Kidney glomerular epithelial cell (primary cell): Measurements from ENCODE around the gene ADGRA3.
A peak's percentile ranks its signal among the peaks of the same experiment; 100 is the strongest.
"Not testable (repeated sequence)": the region's sequence is repeated elsewhere in the genome, so short reads cannot be mapped to it uniquely, and the experiment has no call there.

Source experiments
- DNase-seq: peaks from one replicate; lab custom pipeline; 2025; lab: John Stamatoyannopoulos, UW

ADGRA3 gene

DNA sequence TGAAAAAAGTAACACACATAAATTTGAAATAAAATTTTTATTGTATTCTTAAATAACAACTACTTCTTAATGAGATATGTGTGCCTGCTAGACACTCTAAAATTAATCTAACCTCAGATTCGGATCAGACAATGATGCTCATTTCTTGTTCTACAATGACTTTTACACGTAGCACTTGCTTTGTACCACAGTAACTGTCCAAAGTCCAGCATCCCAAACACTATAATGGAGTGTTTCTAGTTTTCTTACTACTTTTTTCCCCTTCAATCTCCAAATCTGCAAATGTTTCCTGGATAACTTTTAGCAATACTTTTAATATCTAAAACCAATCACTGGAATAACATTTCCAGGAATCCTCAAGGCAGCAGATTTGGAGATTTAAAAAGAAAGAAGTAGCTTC is 75.9 kb downstream of the ADGRA3 start:
- no peak for DNase-seq

DNA sequence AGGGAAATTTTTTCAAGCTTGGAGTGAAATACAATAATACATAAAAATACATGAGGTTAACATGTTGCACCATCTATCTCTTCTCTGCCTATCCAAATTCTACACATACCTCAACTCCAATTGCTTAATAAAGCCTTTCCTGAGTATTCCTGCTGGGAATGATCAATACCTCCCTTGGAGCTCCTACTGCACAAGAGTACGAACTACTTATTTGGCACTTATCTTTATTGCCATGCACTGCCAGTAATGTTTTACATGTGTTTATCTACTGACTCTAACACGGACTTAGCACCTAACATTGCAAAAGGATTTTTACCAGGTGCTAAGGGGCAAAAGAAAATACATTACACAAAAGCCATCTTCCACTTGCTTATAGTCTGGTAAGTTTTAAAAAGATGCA is 80.2 kb downstream of the ADGRA3 start:
- no peak for DNase-seq

DNA sequence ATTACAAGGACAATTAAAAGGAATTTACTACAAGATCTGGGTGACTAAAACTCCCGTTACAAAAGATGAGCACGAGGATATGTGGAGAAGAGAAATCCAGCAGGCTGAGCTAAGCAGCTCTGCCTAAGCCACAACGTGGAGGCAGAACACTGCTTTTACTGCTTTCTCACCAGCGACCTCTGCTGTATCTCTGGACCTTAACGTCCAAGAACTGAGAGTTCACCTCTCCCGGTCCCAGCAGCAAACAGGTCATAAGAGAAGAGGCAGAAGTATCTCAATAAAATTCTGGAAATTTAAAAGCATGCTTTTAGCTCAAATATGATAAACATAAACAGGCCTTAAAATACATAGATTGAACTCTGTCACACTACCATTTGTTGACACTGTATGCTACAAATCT is 81.0 kb downstream of the ADGRA3 start:
- no peak for DNase-seq

DNA sequence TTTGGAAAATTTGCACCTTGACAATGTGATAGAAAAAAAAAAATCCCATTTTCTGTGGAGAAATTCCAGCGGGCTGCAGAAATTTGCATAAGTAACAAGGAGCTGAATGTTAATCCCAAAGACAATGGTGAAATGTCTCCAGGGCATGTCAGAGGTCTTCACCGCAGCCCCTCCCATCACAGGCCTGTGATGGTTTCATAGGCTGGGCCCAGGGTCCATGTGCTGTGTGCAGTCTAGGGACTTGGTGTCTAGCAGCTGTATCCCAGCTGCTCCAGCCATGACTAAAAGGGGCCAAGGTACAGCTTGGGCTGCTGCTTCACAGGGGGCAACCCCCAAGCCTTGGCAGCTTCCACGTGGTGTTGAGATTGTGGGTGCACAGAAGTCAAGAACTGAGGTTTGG is 85.2 kb downstream of the ADGRA3 start:
- DNase-seq = no peak

DNA sequence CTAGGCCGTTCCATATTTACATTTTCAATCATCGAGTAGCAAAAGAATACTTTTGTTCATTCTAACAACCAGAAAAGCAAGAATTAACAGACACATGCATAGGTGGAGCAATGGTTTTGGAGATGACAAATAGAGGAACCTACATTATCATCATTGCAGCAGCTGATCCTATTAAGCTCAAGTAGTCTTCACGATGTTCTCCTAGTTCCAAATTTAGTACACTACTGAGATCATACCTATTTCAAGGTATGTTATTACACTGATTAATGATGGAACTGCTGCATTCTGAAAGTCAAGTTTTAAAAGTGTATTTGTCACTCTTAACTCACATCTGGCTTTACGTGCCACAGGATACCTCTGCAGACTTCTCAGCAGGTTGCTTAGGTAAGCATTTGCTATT is 87.4 kb downstream of the ADGRA3 start:
- DNase-seq = no peak

DNA sequence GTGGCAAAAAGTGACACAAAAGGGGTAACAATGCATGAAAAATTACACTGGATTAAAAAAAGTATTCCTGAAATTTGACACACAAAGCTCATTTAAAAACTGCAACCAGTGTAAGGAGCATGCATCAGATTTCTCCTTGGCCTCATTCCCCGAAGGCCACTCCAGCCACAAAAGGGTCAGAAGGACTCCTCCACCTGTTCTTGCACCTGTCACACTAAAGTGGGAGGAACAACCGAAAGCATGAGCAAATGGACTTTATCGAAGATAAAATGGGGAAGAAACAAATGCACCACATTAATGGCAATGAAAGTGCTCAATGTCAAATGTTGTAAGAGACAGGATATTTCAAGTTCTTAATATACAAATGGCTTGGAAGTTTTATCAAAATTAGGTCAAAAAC is 88.2 kb downstream of the ADGRA3 start:
- no peak for DNase-seq

DNA sequence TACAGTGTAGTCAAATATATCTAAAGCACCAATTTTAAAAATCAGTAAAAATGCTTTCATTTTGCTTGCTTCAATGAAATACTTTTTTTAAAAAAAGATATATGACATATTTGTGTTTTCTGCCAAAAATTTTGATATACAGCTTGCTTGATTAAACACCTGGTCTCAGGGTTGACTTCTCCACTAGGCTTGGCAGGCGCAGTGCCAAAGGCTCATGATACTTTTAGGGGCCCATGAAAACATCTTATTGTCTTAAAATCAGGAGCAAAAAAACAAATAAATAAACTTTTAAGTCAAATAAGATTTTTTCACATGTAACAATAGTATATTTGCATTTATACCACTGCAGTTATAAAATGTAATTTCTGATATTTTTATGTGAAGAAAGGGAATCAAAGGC is 95.6 kb downstream of the ADGRA3 start:
- DNase-seq = no peak

DNA sequence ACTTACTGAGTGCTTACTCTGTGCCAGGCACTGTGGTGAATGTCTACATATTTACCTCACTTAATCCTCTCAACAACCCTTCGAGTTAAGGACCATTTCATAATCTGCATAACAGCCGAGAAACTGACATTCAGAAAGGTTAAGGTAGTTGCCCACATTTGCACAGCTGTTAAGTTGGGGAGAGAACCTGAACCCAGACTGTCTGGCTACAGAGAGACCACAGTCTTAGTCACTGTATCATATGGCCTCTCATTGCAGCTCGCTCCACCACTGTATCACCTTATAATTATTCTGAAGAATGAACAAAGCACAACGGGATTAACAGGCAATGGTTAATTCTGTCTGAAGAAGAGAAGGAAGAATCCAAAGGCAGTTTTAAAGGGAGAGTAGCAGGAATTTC is 98.5 kb downstream of the ADGRA3 start:
- DNase-seq = no peak

DNA sequence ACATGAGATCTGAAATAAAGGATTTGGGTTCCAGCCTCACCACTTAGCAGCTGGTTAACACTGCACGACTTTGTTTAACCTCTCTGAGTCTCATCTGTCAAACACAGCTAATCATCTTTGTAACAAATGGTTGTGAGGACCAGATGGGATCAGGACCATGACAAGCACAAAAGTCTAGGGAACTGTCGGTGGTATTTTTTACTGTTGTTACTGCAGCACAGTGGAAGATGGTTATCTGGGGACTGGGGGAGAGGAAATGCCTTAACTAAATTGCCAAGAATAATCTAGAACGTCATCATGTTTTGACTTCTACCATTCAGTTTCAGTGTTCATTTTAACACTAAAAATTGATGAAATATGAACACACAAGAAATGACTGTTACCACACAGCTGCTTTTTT is 99.5 kb downstream of the ADGRA3 start:
- DNase-seq = no peak

DNA sequence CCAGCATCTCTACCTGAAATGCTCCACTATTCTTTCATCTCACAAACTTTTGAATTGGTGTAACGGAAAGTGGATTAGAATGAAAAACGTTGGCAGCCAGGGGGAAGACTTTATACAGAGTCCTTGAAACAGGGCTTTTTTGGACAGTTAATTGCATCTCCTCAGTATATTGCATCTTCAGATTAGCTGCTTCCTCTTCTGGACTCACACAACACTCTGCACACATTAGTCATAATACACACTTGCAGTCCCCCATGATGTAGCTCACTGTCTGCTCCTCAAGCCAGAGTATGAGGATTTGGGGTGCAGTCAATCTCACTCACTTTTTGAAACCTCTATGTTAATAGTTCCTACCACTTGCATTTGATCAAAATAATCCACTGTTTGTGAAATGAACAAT is 101.0 kb downstream of the ADGRA3 start:
- DNase-seq = no peak

DNA sequence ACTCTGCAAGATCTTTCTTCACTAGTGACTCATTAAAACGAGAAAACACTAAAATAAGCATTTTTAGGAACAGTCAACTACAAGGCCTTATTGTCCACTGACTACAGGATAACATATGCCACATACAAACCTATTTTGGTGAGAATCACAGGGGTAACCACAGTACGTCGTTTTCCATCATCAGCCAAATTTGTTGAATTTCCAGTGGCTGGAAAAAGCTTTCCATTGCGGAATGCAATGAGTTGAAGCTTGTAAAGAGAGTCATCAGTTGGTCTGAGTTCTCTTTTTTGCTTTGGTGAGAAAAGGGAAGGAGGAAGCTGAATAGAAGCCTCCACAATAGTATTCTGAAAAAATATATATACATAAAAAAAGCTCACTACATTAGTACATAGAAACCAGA is 102.4 kb downstream of the ADGRA3 start:
- DNase-seq = no peak

DNA sequence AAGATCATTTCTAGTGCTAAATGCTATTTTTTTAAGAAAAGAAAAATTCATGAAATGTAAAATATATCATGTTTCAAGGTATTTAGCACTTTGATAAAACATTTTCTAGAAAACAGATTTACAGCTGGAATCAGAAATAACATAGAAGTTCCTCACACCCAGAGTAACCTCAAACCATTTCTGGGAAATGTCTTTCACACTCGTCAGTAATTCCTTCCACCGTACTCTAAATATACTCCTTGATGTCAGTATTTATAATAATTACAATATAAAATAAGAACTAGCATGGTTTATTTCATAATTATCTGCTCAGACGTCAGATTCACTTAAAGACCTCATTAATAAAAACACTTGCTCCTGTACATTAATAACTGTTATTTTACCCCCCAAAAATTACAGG is 103.9 kb downstream of the ADGRA3 start:
- DNase-seq = no peak

DNA sequence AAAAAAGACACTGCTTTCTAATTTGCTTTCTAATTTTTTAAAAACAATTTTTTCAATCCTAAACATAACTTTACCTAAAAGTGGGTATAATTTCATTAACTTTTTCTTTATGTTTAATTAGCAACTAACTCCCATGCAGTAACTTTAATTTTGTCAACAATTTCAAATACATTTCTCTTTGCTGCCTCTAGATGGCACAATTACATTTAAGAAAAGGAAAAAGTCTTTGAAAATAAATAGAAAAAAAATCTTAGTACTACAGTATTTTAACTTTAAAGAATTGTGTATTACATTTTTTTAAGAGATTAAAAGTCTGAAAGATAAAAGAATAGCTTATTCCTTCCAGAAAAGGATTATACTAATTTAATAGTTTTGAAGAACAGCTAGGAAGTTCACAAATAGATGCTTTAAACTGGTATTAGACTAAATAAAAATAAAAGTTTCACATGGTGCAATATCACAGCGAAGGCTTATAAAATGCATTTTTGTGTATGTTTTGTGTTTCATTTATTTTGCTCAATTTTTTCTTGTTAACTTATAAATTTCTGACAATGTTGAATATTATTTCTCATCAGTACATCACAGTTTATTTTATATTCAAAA is 105.1 kb downstream of the ADGRA3 start:
- DNase-seq = peak; percentile 14

DNA sequence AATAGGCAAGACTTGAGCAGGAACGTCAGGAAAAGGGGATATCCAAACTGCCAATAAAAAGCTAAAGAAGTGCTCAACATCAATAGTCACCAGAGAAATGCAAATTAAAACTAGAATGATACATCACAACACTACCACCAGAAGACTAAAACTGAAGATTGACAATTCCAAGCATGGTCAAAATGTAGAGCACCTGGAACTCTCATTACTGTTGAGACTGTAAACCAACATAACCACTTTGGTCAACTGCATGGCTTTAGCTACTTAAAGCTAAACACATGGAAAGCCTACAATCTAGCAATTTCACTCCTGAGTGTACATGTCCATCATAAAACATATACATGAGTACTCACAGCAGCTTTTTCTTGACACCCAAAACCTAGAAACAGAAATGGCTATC is 107.4 kb downstream of the ADGRA3 start:
- no peak for DNase-seq

DNA sequence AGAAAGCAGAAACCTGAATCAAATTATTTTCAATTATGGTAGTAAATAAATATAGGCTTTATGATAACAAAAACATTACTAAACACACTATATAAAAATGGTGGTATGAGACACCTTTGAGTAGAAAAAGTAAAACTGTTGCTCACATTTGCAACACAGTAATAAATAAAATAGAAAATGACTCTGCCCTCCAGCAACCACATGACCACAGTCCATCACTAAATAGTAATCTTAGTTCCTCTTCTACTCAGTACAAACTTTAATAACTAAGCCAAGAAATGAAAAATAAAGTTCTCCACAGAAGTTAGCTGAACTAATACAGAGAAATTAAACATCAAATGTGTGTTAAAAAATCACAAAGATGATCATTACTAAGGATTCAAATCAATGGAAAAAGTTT is 108.5 kb downstream of the ADGRA3 start:
- DNase-seq = no peak

DNA sequence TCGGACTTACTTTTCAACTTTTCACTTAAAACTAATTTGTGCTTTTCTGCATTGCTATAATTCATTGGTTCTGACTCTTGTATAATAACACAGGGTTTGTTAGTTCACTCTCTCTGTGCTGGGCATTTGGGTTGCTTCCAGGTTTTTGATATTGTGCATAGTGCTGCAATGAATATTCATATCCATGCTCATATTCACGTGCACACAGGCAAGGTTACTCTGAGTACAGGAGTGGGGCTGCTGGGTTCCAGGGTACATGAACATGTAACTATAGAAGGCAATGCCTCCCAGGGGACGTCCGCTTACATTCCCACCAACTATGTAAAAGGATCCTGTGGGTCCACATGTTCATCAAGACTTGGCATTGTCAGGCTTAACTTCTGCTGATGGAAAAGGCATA is 117.2 kb downstream of the ADGRA3 start:
- no peak for DNase-seq

DNA sequence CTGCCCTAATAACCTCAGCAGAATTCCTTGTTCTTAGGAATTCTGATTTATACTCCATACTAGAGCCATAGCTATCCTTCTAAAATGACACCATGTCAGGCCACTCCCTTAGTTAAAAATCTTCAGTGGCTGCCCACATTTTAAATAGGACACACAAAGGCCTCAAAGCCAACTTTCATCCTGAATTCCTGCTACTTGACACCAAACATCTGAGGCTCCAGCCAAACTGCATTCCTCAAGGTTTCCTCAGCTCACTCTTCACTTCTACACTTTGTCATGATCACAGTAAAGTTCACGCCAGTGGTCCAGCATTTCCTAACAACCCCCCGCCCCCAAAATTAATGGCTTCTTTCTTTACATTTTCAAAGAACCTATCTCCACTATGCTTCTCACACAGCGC is 124.3 kb downstream of the ADGRA3 start:
- DNase-seq = no peak

DNA sequence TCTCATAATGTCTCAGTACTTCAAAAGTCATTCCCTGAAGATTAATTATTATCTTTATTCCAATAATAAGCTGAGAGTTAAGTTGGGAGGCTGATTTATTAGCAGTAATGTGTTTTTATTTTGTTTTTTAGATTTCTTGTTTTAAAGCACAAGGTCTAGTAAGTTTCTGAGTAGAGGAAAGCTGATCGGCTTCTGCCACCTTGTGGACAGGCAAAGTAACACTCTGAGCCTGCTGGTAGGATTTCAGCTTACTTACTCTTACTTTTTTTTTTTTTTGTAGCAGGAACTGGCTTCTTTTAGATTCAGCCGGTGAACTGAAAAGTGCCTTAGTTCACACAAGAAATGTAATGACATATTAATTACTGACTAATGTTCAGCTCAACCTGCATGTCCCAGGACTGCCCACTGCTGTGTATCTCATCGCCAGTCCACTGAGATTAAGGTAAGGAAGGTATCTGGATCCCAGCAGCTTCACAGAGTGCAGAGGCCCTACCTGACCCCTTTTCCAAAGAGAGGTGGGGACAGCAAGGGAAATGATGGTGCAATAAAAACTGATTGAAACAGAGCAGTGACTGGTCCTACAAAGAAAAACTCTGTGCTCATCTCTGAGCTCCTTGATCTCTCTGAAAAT is 126.5 kb downstream of the ADGRA3 start:
- peak; percentile 44 for DNase-seq

DNA sequence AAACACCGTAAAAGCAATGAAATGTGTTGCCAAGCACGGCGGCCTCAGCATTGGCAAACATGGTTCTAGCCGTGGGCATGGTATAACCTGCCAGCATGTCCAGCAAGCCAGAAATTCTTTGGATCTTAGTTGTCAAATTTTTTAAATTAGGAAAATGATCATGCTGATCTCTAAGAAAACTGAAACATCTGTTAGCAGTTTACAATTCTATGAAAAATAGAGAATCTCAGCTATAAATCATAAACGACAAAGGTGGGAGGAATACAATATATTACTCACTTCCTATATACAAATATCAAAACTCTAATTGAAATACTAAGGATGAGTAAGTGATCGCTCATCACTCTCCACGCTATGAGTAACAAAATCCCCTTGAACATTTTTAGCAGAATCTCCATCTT is 130.3 kb downstream of the ADGRA3 start:
- peak; percentile 16 for DNase-seq

DNA sequence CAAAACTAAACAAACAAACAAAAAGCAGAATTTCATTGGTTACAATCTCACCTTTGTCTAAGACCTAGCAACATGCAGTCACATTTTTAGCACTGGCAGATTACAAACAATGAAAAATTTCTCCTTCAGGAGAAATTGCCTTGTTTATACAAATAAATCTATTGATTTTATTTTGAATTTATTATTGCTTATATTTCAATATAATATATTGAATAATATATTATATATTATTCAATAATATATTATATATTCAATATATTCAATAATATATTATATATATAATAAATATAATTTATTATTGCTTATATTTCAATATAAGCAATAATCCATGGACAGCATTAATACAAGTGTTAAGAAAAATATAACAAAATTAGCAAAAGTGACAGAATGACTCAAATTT is 131.7 kb downstream of the ADGRA3 start:
- DNase-seq = no peak

DNA sequence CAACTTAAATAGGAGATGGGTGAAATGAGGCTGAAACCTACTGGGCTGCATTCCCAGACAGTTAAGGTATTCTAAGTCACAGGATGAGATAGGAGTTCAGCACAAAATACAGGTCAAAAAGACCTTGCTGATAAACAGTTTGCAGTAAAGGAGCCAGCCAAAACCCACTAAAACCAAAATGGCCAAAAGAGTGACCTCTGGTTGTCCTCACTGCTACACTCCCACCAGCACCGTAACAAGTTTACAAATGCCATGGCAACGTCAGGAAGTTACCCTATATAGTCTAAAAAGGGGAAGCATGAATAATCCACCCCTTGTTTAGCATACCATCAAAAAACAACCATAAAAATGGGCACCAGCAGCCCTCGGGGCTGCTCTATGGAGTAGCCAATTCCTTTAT is 133.7 kb downstream of the ADGRA3 start:
- not testable (repeated sequence) for DNase-seq

DNA sequence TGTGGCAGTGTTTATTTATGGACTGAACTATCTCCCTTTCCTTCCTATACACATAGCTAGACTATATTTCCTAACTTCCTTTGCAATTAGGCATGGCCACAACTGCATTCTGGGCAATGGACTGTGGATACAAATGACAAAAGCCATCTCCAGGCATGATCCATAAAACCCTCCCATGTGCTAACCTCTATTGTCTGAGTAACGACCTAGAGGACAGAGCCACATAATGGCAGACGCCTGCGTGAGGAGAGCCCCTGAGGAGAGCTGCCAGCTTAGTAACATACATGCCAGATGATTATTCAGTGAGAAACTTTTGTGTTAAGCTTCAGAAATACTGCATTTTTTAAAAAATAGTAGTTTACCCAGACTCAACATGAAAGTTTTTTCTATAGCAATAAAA is 142.9 kb downstream of the ADGRA3 start:
- no peak for DNase-seq

DNA sequence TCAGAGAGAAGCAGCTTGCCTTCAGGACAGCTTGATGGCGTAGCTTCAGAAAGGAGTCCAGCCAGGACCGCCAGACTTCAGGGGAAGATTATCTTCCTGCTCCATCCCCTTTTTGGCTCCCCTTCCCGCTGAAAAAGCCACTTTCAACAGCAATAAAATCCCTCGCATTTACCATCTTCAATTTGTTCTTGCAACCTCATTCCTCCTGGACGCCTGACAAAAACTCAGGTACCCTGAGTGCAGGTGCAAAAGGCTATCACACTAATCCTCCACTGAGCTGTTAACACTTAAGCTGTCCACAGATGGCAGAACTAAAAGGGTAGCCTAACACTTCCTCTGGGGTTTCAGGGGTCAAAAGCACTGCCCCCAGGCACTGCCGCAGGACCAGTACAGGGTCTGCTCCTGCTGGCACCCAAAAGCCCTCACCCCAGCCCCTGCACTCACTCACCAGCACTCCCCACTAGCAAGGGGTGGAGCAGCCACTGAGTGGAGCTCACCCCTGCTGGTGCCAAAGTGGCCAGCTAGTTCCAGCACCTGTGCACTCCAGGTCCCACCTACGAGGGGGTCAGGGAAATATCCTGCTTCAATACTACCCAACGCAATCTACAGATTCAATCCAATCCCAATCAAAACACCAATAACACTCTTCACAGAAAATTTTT is 145.8 kb downstream of the ADGRA3 start:
- no peak for DNase-seq

DNA sequence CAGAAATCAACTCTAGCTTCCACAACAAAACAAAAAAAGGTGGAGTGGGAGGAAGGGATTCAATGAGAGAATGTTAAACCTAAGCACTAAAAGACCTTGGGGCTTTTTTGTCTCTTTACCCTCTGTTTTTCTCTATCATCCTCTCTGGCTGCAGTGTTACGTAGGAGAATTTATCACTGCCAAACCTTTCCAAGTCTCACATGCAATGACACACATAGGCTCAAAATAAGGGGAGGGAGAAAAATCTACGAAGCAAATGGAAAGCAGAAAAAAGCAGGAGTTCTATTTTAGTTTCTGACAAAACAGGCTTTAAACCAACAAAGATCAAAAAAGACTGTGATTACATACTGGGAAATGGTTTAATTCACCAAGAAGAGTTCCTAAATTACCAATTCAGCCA is 152.1 kb downstream of the ADGRA3 start:
- no peak for DNase-seq
